Stimulated activated CD4-positive, alpha-beta T cell treated with anti-CD3 and anti-CD28 coated beads, Interleukin-1b, Interleukin-23, amount 100 ng/mL, for 1 hour (primary cell): ENCODE data around the gene SHANK1.
"Not testable (repeated sequence)": the region's sequence is repeated elsewhere in the genome, so short reads cannot be mapped to it uniquely, and the experiment has no call there.

Experiments used
- DNase-seq, 2 donors: peaks; one replicate each; pipeline ENCODE4 v3.0.0-alpha.2; 2020; ENCODE audit warnings: low read depth in 2 of 2

Gene SHANK1

GRCh38 chr19:50633973-50634372 lies 85.6 kb downstream of the SHANK1 start:
- no peak for DNase-seq

DNA sequence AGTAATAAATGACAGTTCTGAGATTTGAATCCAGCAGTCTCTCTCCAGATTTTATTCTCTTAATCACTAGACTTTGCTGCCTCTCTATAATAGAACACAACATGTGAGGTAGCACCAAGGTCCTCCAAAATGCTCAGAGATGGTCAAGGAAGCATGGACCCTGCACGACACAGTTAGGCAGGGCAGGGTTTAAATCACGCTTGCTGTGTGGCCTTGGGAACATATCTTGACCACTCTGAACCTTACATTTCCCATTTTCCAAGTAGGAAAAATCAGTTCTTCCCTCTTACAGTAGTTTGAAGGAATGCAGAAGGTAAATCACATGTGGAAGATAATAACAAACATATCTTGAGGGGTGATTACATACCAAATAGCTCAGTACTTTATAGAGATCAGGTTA lies 86.2 kb downstream of the SHANK1 start:
- DNase-seq = no peak

GRCh38 chr19:50632151-50632835 lies 87.3 kb downstream of the SHANK1 start:
- no peak for DNase-seq

- DNase-seq = no peak
Measured at GRCh38 chr19:50629801-50630200, 89.8 kb downstream of the SHANK1 start.

DNA sequence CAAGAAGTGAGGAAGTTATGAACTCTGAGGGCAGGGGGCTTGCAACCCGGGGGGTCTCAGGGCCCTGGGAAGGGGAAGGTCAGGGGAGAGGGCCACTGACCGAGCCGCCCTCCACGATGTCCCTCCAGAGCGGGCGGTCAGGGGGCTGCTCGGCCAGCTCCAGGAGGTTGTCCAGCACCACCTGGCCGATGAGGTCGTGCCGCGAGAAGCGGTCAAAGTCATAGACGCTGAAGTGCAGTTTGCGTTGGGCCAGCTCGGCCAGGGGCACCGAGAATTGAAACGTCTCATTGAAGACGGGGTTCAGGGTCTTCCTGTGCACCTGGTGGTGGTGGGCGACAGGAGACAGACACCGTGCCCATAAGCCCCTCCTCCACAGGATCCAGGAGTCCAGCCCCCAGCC lies 90.4 kb downstream of the SHANK1 start:
- no peak for DNase-seq

DNA sequence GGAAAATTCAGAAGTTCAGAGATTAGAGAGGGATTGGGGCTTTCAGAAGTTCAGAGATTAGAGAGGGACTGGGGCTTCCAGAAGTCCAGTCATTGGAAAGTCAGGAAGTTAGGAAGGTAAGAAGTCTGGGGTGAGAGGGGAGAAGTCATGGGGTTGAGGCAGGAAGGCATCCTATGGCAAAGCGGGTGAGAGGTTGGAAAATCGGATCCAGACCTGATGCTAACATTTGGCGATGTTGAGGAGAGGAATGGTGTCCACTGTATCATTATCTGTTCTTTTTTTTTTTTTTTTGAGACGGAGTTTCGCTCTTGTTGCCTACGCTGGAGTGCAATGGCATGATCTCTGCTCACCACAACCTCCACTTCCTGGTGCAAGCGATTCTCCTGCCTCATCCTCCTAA lies 91.1 kb downstream of the SHANK1 start:
- no peak for DNase-seq

DNA sequence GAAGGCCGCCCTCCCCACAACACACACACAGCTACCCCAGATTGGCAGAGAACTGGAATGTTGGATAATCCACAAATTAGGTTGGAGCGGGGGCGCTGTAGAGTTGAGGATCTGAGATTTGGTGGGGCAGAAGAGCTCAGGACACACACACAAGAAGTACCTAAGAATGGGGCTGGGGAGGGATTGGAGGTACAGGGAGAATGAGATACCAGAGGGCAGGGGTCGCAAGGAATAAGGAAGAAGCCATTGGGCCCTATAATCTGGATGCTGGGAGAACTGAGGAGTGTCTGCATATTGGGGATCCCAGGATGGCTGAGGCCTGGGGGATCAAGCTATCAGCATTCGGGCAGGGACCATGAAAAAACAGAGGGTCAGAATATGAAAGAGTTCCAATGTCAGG lies 91.5 kb downstream of the SHANK1 start:
- DNase-seq = no peak

- DNase-seq = no peak
Measured at GRCh38 chr19:50626795-50627194, 92.8 kb downstream of the SHANK1 start.

- DNase-seq = no peak
Measured at GRCh38 chr19:50626011-50626410, 93.6 kb downstream of the SHANK1 start.

DNA sequence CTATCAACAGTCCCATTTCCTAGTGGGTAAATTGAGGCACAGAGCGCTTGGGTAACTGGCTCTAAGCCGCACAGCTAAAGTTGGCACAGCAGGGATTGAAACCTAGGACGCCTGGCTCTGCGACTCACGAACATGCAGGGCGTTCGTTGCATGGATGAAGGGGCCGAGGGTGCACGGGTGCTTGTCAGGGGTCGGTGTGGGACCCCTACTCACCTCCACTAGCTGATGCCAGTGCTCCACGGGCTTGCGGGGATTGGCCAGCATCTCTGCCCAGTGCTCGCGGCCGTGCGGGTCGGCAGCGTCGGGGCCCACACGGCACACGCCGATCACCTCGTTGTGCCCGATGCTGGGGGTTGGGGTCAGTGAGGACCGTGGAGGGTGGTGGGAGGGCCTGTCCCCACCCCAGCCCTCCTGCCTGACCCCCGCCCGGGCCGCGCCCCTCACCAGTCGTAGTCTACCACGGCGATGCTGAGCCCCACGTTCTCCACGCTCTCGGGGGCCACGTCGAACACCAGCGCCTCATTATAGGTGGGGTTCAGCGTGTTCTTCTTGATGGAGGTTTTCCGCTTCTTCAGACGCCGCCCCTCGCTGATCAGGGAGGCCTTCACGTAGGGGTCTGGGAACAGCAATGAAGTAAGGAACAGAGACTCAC lies 94.5 kb downstream of the SHANK1 start:
- DNase-seq = no peak

DNA sequence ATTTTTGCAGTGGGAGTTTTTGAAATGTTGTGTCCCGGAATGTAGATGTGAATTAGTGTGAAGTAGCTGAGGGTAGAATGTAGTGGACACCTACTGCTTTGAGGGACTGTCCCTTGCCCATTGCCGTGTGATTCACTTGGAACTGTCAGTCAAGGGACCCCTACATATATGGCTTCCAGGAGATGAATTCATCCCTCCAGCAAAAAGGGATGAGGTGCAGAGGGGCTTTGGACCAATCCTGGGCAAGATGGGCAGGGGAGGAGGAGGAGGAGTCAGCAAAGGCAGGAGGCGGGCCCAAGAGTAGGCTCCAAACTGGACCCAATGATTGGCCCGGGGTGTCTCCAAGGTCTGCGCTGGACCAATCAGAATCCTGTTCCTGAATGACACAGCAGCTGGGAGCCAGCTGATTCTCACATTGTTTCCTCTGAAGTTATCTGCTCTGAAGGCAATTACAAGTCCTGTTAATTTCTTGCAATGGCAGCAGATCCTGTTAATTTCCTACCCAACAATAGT lies 99.2 kb downstream of the SHANK1 start:
- not testable (repeated sequence) for DNase-seq

GRCh38 chr19:50619184-50619583 lies 100.4 kb downstream of the SHANK1 start:
- DNase-seq = not testable (repeated sequence)

DNA sequence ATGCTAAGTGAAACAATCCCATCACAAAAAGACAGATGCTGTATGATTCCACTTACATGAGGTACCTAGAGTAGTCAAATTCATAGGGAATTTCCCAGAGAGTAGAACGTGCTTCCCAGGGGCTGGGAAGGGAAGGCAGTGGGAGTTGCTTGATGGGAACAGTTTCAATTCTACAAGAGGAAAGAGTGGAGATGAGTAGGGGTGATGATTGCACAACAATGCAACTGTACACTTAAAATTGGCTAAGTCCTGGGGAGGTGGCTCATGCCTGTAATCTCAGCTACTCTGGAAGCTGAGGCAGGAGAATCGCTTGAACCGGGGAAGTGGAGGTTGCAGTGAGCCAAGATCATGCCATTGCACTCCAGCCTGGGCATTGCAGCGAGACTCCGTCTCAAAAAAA lies 101.2 kb downstream of the SHANK1 start:
- not testable (repeated sequence) for DNase-seq

DNA sequence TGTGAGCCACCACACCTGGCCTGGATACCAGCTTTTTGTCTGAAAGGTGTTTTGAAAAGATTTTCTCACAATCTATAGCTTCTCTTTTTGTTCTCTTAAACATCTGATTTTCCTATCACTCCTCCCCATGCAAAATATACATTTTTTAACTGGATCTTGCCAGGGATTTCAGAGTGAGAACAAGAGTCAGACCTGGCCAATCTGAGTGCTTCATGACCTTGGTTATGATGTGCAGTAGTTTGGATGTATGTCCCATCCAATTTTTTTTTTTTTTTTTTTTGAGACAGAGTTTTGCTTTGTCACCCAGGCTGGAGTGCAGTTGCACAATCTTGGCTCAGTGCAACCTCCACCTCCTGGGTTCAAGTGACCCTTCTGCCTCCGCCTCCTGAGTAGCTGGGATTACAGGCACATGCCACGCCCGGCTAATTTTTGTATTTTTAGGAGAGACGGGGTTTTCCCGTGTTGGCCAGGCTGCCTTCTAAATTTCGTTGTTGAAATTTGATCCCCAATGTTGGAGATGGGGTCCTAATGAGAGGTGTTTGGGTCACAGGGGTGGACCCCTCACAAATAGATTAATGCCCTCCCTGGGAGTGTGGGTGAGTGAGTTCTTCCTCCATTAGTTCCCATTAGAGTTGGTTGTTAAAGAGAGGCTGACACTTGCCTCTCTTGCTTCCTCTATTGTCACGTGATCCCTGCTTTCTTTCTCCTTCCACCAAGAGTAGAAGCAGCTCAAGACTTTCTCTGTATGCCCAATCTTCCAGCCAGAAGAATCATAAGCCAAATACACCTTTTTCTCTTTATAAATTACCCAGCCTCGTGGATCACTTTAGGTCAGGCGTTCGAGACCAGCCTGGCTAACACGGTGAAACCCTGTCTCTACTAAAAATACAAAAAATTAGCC lies 106.8 kb downstream of the SHANK1 start:
- DNase-seq = not testable (repeated sequence)
